MM.1S (cell line): ENCODE measurements around the gene TMEM200A.
A peak's percentile ranks its signal among the peaks of the same experiment; 100 is the strongest.

Source experiments
- DNase-seq: peaks from one replicate; pipeline ENCODE4 v3.0.0-alpha.2; 2015
- H2AFZ ChIP-seq: fragments of 300-600 bp; sonication (generic); 2 replicates; pipeline ENCODE4 v1.6.0; 2016; ENCODE audit warnings: antibody characterized with exemption, low read length
- H3F3A ChIP-seq: fragments of 300-600 bp; sonication (generic); 2 replicates; pipeline ENCODE4 v1.6.1; 2016; ENCODE audit warnings: mild to moderate bottlenecking, antibody characterized with exemption, low read length, moderate library complexity, mixed read lengths; ENCODE audit not compliant: insufficient read depth
- H3K27ac ChIP-seq: fragments of 300-600 bp; sonication (generic); 2 replicates; pipeline ENCODE4 v1.5.1; 2016; ENCODE audit warnings: mild to moderate bottlenecking, low read length
- H3K27me3 ChIP-seq: fragments of 300-600 bp; sonication (generic); replicated peaks from 2 replicates; pipeline ENCODE4 v1.6.0; 2016; ENCODE audit warnings: low read length; ENCODE audit not compliant: insufficient read depth
- H3K36me3 ChIP-seq: fragments of 300-600 bp; sonication (generic); replicated peaks from 2 replicates; pipeline ENCODE4 v1.6.1; 2016; ENCODE audit warnings: mild to moderate bottlenecking, low read length, mixed read lengths; ENCODE audit not compliant: insufficient read depth
- H3K4me1 ChIP-seq: fragments of 300-600 bp; sonication (generic); 2 replicates; pipeline ENCODE4 v1.6.1; 2016; ENCODE audit warnings: low read length, mixed read lengths
- H3K4me2 ChIP-seq: fragments of 300-600 bp; sonication (generic); 2 replicates; pipeline ENCODE4 v1.6.0; 2016; ENCODE audit warnings: low read depth, low read length
- H3K4me3 ChIP-seq: fragments of 300-600 bp; sonication (generic); 2 replicates; pipeline ENCODE4 v1.5.1; 2016; ENCODE audit warnings: low read length, mixed read lengths
- H3K79me2 ChIP-seq: fragments of 300-600 bp; sonication (generic); 2 replicates; pipeline ENCODE4 v1.6.1; 2016; ENCODE audit warnings: mixed run types, low read length, mixed read lengths
- H3K9ac ChIP-seq: fragments of 300-600 bp; sonication (generic); 2 replicates; pipeline ENCODE4 v1.6.1; 2016; ENCODE audit warnings: low read length, mixed read lengths
- H3K9me2 ChIP-seq: fragments of 300-600 bp; sonication (generic); replicated peaks from 2 replicates; pipeline ENCODE4 v1.6.1; 2016; ENCODE audit warnings: mild to moderate bottlenecking, low read length, mixed read lengths; ENCODE audit not compliant: insufficient read depth
- H3K9me3 ChIP-seq: fragments of 300-600 bp; sonication (generic); replicated peaks from 2 replicates; pipeline ENCODE4 v1.6.1; 2016; ENCODE audit warnings: mild to moderate bottlenecking, low read length, mixed read lengths; ENCODE audit not compliant: insufficient read depth
- H4K20me1 ChIP-seq: fragments of 300-600 bp; sonication (generic); 2 replicates; pipeline ENCODE4 v1.6.1; 2016; ENCODE audit warnings: mild to moderate bottlenecking, low read length, moderate library complexity, mixed read lengths; ENCODE audit not compliant: insufficient read depth
- CTCF ChIP-seq: fragments of 300-600 bp; sonication (generic); IDR thresholded peaks from 2 replicates; pipeline ENCODE4 v1.5.1; 2016; ENCODE audit warnings: antibody characterized with exemption, low read length, mixed read lengths
- EZH2 ChIP-seq: fragments of 300-600 bp; sonication (generic); optimal IDR thresholded peaks from 2 replicates; pipeline ENCODE3; 2017; ENCODE audit warnings: low read depth, mild to moderate bottlenecking, antibody characterized with exemption, low read length, mixed read lengths
- EZH2phosphoT487 ChIP-seq: fragments of 300-600 bp; sonication (generic); IDR thresholded peaks from 2 replicates; pipeline ENCODE4 v1.6.1; 2018; ENCODE audit warnings: antibody characterized with exemption, low read length

The TMEM200A gene

GRCh38 chr6:130366107-130367005 lies 539 bp downstream of the TMEM200A start:
- peak overlapping the region; percentile 50; the same call in 1 of the 2 replicates for H3K4me3 ChIP-seq
- no peaks in the 10 kb centered on the region for H3F3A ChIP-seq
- no peaks in the 10 kb centered on the region for H4K20me1 ChIP-seq
- H3K36me3 ChIP-seq, result no peaks in the 10 kb centered on the region
- no peak overlapping the region for H2AFZ ChIP-seq
- DNase-seq, result no peak
- TF ChIP-seq EZH2phosphoT487, result no peak
- TF ChIP-seq CTCF, result no peak
- no peaks in the 10 kb centered on the region for H3K79me2 ChIP-seq
- H3K9ac ChIP-seq, result no peak overlapping the region
- no peaks in the 10 kb centered on the region for H3K9me2 ChIP-seq
- H3K9me3 ChIP-seq, result no peaks in the 10 kb centered on the region
- peak overlapping the region; percentile 21; the same call in 1 of the 2 replicates for H3K4me2 ChIP-seq
- no peaks in the 10 kb centered on the region; the same call in 1 of the 2 replicates for H3K4me1 ChIP-seq
- no peaks in the 10 kb centered on the region for H3K27me3 ChIP-seq
- no peak overlapping the region for H3K27ac ChIP-seq

DNA sequence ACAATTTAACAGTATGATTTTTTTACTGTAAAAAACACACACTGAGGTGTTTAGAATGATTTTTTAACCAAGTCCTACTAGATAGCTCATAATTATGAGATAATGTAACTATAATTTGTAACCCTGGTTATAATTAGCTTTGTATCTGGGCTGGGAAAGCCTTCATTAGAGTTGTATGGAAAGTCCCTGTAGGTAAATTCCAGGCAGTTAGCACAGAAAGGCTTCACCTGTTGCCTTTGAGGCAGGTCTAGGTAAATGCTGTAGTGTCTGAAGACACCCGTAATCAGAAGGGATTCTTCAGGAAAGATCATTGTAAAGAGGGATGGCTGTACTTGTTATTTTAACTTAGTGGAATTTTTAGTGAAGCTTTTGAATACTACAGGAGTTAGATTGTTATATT lies 1.9 kb downstream of the TMEM200A start:
- no peaks in the 10 kb centered on the region for H3F3A ChIP-seq
- no peak overlapping the region for H3K9ac ChIP-seq
- H3K4me1 ChIP-seq, result no peaks in the 10 kb centered on the region; the same call in 1 of the 2 replicates
- H3K27me3 ChIP-seq, result no peaks in the 10 kb centered on the region
- no peaks in the 10 kb centered on the region for H3K9me2 ChIP-seq
- no peak overlapping the region for H3K27ac ChIP-seq
- no peak overlapping the region for H2AFZ ChIP-seq
- no peaks in the 10 kb centered on the region for H3K36me3 ChIP-seq
- no peaks in the 10 kb centered on the region for H4K20me1 ChIP-seq
- no peaks in the 10 kb centered on the region for H3K79me2 ChIP-seq
- TF ChIP-seq EZH2phosphoT487, result no peak
- no peak for TF ChIP-seq CTCF
- TF ChIP-seq EZH2, result no peak
- peak; percentile 20 for DNase-seq
- H3K9me3 ChIP-seq, result no peaks in the 10 kb centered on the region
- no peak overlapping the region for H3K4me2 ChIP-seq
- no peak overlapping the region for H3K4me3 ChIP-seq

DNA sequence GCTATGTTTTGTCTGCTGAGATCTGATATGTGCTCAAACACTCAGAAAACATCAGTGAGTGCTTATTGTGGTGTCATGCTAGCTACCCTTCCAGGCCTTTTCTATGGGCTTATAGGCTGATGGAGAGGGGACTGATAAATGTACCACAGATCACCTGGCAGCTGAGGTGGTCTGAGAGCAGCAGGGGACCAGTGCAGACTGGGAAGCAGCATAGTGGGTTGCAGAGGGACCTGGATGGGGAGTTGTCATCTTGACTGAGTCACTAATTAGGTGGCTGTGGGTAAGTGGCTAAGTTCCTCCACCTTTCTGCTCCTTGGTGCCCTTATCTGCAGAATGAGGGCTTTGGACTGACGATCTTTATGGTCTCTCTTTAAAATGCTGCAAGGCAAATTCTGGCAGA lies 2.8 kb downstream of the TMEM200A start:
- Histone ChIP-seq H3K36me3 (no peaks in the 10 kb centered on the region), H3K4me2 (no peak overlapping the region), H3K9me3 (no peaks in the 10 kb centered on the region), H3K4me3 (no peak overlapping the region), H3F3A (no peaks in the 10 kb centered on the region), H3K4me1 (no peaks in the 10 kb centered on the region; the same call in 1 of the 2 replicates), H3K9ac (no peak overlapping the region), H2AFZ (no peak overlapping the region), H3K27me3 (no peaks in the 10 kb centered on the region), H3K27ac (no peak overlapping the region), H4K20me1 (no peaks in the 10 kb centered on the region), H3K9me2 (no peaks in the 10 kb centered on the region), H3K79me2 (no peaks in the 10 kb centered on the region)
- TF ChIP-seq EZH2phosphoT487 (no peak), EZH2 (no peak), CTCF (no peak)
- no peak for DNase-seq
